Liver (tissue), 9 donors: ENCODE results near the gene RARRES1. TPM values are rescaled to one million over a fixed set of nuclear protein-coding genes. Genes with fewer than 3 reads are reported as not detected.

Source experiments
- DNase-seq: peaks from one replicate; pipeline ENCODE4 v3.0.0-alpha.2; 2017; ENCODE audit warnings: low spot score
- H3K27ac ChIP-seq, 2 donors: one replicate each; pipeline ENCODE4 v1.7.0; 2013; ENCODE audit warnings: inconsistent platforms in 2 of 2, low read length in 2 of 2, control low read depth in 1 of 2, low read depth in 1 of 2, mild to moderate bottlenecking in 1 of 2
- H3K27me3 ChIP-seq, 4 donors: one replicate each; pipeline versions ENCODE4 v1.6.1 to v1.7.0; 2013; ENCODE audit warnings: low read length in 3 of 4, inconsistent platforms in 1 of 4, mild to moderate bottlenecking in 1 of 4, moderate library complexity in 1 of 4; ENCODE audit not compliant: control insufficient read depth in 4 of 4, insufficient read depth in 4 of 4
- H3K36me3 ChIP-seq, 4 donors: one replicate each; pipeline versions ENCODE4 v1.6.1 to v1.7.0; 2013; ENCODE audit warnings: low read length in 3 of 4, mild to moderate bottlenecking in 3 of 4, low read depth in 1 of 4, moderate library complexity in 1 of 4; ENCODE audit not compliant: control insufficient read depth in 4 of 4, insufficient read depth in 3 of 4
- H3K4me1 ChIP-seq, 4 donors: one replicate each; pipeline versions ENCODE4 v1.6.1 to v1.7.0; 2013; ENCODE audit warnings: low read length in 3 of 4, mild to moderate bottlenecking in 3 of 4, moderate library complexity in 1 of 4; ENCODE audit not compliant: control insufficient read depth in 4 of 4, insufficient read depth in 4 of 4
- H3K4me3 ChIP-seq, 3 donors: one replicate each; pipeline versions ENCODE4 v1.6.1 to v1.7.0; 2013; ENCODE audit warnings: low read length in 3 of 3, control low read depth in 1 of 3, low read depth in 1 of 3, mild to moderate bottlenecking in 1 of 3
- H3K9ac ChIP-seq, 2 donors: one replicate each; pipeline ENCODE4 v1.7.0; 2013; ENCODE audit warnings: low read length in 2 of 2, mild to moderate bottlenecking in 2 of 2, moderate library complexity in 2 of 2, control low read depth in 1 of 2, low read depth in 1 of 2
- H3K9me3 ChIP-seq, 4 donors: one replicate each; pipeline versions ENCODE4 v1.6.1 to v1.7.0; 2013; ENCODE audit warnings: low read length in 3 of 4; ENCODE audit not compliant: control insufficient read depth in 4 of 4
- CTCF ChIP-seq: fragments of 150-350 bp; IDR thresholded peaks from 2 replicates; pipeline ENCODE4 v1.5.1; 2017; ENCODE audit warnings: improper control_type of control experiment, low read depth, low read length; ENCODE audit not compliant: missing input control
- FOXA1 ChIP-seq: IDR thresholded peaks from 2 replicates; pipeline ENCODE4 v1.6.1; 2016; ENCODE audit warnings: antibody characterized with exemption
- JUND ChIP-seq, 2 donors: IDR thresholded peaks; 2 replicates each; pipeline ENCODE4 v1.6.1; 2016; ENCODE audit warnings: antibody characterized with exemption in 2 of 2
- MAX ChIP-seq: IDR thresholded peaks from 2 replicates; pipeline ENCODE4 v1.6.1; 2016; ENCODE audit warnings: antibody characterized with exemption
- NR2F2 ChIP-seq: IDR thresholded peaks from 2 replicates; pipeline ENCODE4 v1.6.1; 2016; ENCODE audit warnings: antibody characterized with exemption
- RAD21 ChIP-seq, 2 donors: IDR thresholded peaks; 2 replicates each; pipeline ENCODE4 v1.6.1; 2016; ENCODE audit warnings: antibody characterized with exemption in 2 of 2, mild to moderate bottlenecking in 2 of 2
- REST ChIP-seq: IDR thresholded peaks from 2 replicates; pipeline ENCODE4 v1.6.1; 2016; ENCODE audit warnings: antibody characterized with exemption, mild to moderate bottlenecking
- RXRA ChIP-seq, 2 donors: IDR thresholded peaks; 2 replicates each; pipeline ENCODE4 v1.6.1; 2017 to 2018; ENCODE audit warnings: antibody characterized with exemption in 2 of 2, mild to moderate bottlenecking in 1 of 2
- SP1 ChIP-seq: IDR thresholded peaks from 2 replicates; pipeline ENCODE4 v1.6.1; 2018; ENCODE audit warnings: antibody characterized with exemption, mild to moderate bottlenecking
- TAF1 ChIP-seq: conservative IDR thresholded peaks from 2 replicates; pipeline ENCODE4 v1.6.1; 2016; ENCODE audit warnings: antibody characterized with exemption, mild to moderate bottlenecking
- YY1 ChIP-seq: IDR thresholded peaks from 2 replicates; pipeline ENCODE4 v1.6.1; 2016; ENCODE audit warnings: antibody characterized with exemption, mild to moderate bottlenecking
- ZBTB33 ChIP-seq: IDR thresholded peaks from 2 replicates; pipeline ENCODE4 v1.6.1; 2016; ENCODE audit warnings: antibody characterized with exemption
- WGBS: extraction: QIAGEN DNeasy Blood & Tissue Kit; methylation state at CpG from one replicate; pipeline ENCODE4 v1.1.7; 2013; 5-methylcytosine and 5-hydroxymethylcytosine counted together
- polyA plus RNA-seq, 2 donors: library from polyadenylated mRNA; stranded (reverse) in 1 of 2; unstranded in 1 of 2; fragments of 200-250 nt in 1 of 2; fragments of >200 nt in 1 of 2; fragmentation: Nextera tagmentation in 1 of 2; extraction: Ambion mirVana in 1 of 2; gene quantifications; one replicate each; pipeline versions ENCODE4 v1.2.1 to v1.2.3, GENCODE V29; 2013 to 2015
- total RNA-seq, 2 donors: library from RNA; depleted of rRNA; stranded (reverse); fragments of >200 nt; gene quantifications; one replicate each; pipeline ENCODE4 v1.2.3, GENCODE V29; 2014
- donor health status: healthy.
- donor health status: healthy.
- donor health status: healthy.
- donor health status: healthy.
- donor health status: healthy.

Gene RARRES1
- total and polyA plus RNA-seq, 4 donors: 0.92 to 6.9 (median 2.4) TPM

GRCh38 chr3:158678687-158679086 is 53.6 kb downstream of the RARRES1 start:
- TF ChIP-seq ZBTB33 (no peak), TAF1 (no peak), JUND (IDR thresholded peaks at IDR 0.05) (no peak), NR2F2 (no peak), MAX (no peak), REST (no peak), YY1 (no peak), FOXA1 (no peak)
- no peak overlapping the region for H3K27ac ChIP-seq
- H3K9me3 ChIP-seq: no peaks in the 10 kb centered on the region
- H3K27me3 ChIP-seq: no peaks in the 10 kb centered on the region
- peaks cover 0 to 16% (median 7%) of the 10 kb centered on the region in 4 donors for H3K36me3 ChIP-seq
- H3K4me3 ChIP-seq: no peak overlapping the region
- no peak overlapping the region for H3K9ac ChIP-seq
- no peak for DNase-seq
- H3K4me1 ChIP-seq: no peaks in the 10 kb centered on the region
- WGBS: 97% methylated on average over 2 of the region's 2 CpGs

- Histone ChIP-seq H3K4me1 (no peaks in the 10 kb centered on the region), H3K27me3 (no peaks in the 10 kb centered on the region), H3K9ac (peak within 1 kb of the TSS; percentile 27 to 52), H3K9me3 (no peaks in the 10 kb centered on the region), H3K36me3 (peaks cover 8 to 22% (median 10%) of the 10 kb centered on the region in 4 donors), H3K4me3 (peak within 1 kb of the TSS in 2 of 3 donors; percentile 33 to 44), H3K27ac (peak within 1 kb of the TSS; percentile 37 to 48)
- WGBS: 46% methylated on average over 30 of the region's 30 CpGs
- peak; percentile 85 for DNase-seq
- TF ChIP-seq RAD21 (IDR thresholded peaks at IDR 0.05) (peak; percentile 20 to 71), RXRA (IDR thresholded peaks at IDR 0.05) (no peak), SP1 (peak; percentile 14), CTCF (peak; percentile 35)
Measured at GRCh38 chr3:158672215-158673176, 59.8 kb downstream of the RARRES1 start, which contains the start of gene LXN. Gene LXN, minus strand, starts transcription at chr3:158672648. Its CDS starts 170 bp downstream, at chr3:158672478.
